Natural killer cell treated with Interleukin-12 subunit alpha and Interleukin-12 subunit beta and Interleukin-15 and Interleukin-18, amount 100 ng/mL, for 72 hours (primary cell): Measurements from ENCODE around the gene ZFP36. TPM values are rescaled to one million over a fixed set of nuclear protein-coding genes. Genes with fewer than 3 reads are reported as not detected.
A peak's percentile ranks its signal among the peaks of the same experiment; 100 is the strongest.

ENCODE experiments used
- ATAC-seq, 2 donors: fragments of 150-1000 bp; cut with Tn5 transposase in 1 of 2; sonication (Bioruptor Pico), chemical (Tn5 transposase) in 1 of 2; 2 replicates each; pipeline ENCODE4 v1.10.0; 2021
- DNase-seq: peaks from one replicate; pipeline ENCODE4 v3.0.0; 2022; ENCODE audit warnings: low spot score
- H3K27ac Mint-ChIP-seq, 2 donors: 1 replicate in 1 of 2; 2 replicates in 1 of 2; pipeline ENCODE4 v1.8.0; 2022; ENCODE audit warnings: mixed read lengths in 2 of 2, mild to moderate bottlenecking in 1 of 2, moderate library complexity in 1 of 2
- H3K27me3 Mint-ChIP-seq, 2 donors: 1 replicate in 1 of 2; 2 replicates in 1 of 2; pipeline ENCODE4 v1.8.0; 2022; ENCODE audit warnings: mixed read lengths in 2 of 2
- H3K36me3 Mint-ChIP-seq: one replicate; pipeline ENCODE4 v1.8.0; 2022; ENCODE audit warnings: mixed read lengths
- H3K4me1 Mint-ChIP-seq, 2 donors: 1 replicate in 1 of 2; 2 replicates in 1 of 2; pipeline ENCODE4 v1.8.0; 2022; ENCODE audit warnings: low read depth in 2 of 2, mixed read lengths in 2 of 2, mild to moderate bottlenecking in 1 of 2
- H3K4me3 Mint-ChIP-seq: one replicate; pipeline ENCODE4 v1.8.0; 2022; ENCODE audit warnings: mixed read lengths
- H3K9me3 Mint-ChIP-seq: 2 replicates; pipeline ENCODE4 v1.8.0; 2022; ENCODE audit warnings: mixed read lengths
- total RNA-seq, 2 donors: library from RNA; stranded (reverse); gene quantifications; one replicate each; pipeline ENCODE4 v1.2.3, GENCODE V29; 2022

Gene ZFP36
- total RNA-seq, 2 donors from 2014 or later: 11.2 to 27.8 TPM

DNA sequence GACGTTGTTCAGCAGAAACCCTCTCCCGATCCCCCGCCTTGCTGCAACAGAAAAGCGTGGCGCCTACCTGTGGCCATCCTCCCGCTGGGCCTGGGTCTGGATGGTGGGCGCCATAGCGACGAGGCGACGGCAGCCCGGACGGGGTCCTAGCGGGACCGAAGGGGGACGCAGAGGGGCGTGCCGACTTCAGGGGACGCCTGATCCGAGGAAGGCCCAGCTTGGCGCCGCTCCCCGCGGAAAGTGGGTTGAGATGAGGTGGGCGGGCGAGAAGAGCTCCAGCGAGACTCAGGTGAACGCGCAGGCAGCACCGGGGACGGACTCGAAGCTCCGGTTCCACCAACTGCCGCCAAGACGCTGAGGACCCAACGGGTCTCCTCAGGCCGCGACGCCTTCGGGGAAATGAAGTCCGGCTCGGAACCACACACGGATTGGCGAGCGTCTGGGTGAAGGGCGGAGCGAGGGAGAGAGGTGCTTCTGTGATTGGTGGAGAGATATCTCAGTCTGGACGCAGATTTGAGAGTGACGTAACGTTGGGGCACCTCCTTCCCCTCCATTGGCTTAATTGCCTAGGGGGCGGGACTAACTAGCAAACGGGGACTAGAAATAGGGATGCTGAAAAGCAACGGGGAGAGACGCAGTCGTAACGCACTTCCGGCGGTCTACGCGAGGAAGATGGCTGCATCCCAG lies 15.8 kb upstream of the ZFP36 start, which contains the start of the genes MED29 and PAF1:
Gene MED29, plus strand, starts transcription at position 628 of the 687 bp plus-strand sequence. Its CDS starts 45 bp downstream, at position 673.
Gene PAF1, minus strand, starts transcription at position 356 of the 687 bp plus-strand sequence. Its CDS starts 242 bp downstream, at position 114.
- ATAC-seq: peak; percentile 98 to 99
- no peaks in the 10 kb centered on the region for H3K9me3 Mint-ChIP-seq
- no peaks in the 10 kb centered on the region for H3K27me3 Mint-ChIP-seq
- DNase-seq: peak; percentile 97
- peak within 1 kb of the TSS; percentile 99 for H3K4me3 Mint-ChIP-seq
- H3K36me3 Mint-ChIP-seq: peaks cover 17% of the 10 kb centered on the region
- H3K4me1 Mint-ChIP-seq: peaks cover 27 to 46% of the 10 kb centered on the region in 2 donors
- peak within 1 kb of the TSS; percentile 93 to 97 for H3K27ac Mint-ChIP-seq

DNA sequence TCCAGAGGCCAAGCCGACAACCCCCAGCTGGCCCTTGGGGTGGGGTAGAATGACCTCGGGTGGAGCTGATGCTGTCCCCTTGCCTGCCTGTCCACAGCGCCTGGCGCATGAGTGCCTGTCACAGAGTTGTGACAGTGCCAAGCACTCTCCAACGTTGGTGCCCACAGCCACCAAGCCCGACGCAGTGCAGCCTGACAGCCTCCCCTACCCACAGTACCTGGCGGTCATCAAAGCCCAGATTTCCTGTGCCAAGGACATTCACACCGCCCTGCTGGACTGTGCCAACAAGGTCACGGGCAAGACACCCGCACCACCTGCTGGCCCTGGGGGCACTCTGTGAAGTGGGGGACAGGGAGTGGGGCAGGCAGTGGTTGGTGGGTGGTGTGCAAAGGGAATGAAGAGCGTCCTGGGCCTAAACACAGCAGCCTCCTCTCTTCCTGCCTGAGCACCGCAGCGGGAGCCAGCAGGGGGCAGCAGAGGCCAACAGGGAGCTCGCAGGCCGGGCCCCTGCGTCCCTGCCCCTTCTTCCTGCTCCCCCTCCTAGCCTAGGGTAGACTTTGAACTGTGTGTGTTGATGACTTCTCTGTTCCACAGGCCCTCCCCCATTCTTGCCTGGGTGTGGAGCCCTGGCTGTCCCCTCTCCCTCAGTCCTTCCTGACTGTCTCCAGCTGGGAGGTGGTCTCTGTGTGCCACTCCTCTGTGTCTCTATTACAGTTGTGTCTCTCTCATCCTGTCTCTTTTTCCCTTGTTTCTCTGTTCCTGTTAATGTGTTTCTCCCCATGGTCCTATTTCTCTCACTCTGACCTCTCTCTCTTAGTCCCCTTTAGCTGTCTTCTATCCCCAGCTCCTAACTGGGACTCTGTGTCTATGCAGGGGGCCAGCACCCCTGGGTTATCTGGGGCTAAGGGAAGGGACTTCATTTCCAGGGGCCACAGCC lies 9.0 kb upstream of the ZFP36 start:
- DNase-seq: peak; percentile 82
- peaks cover 5% of the 10 kb centered on the region for H3K36me3 Mint-ChIP-seq
- ATAC-seq: peak; percentile 74
- H3K9me3 Mint-ChIP-seq: no peaks in the 10 kb centered on the region
- no peaks in the 10 kb centered on the region for H3K27me3 Mint-ChIP-seq
- peaks cover 45 to 48% of the 10 kb centered on the region in 2 donors for H3K4me1 Mint-ChIP-seq
- H3K4me3 Mint-ChIP-seq: peak overlapping the region; percentile 80
- peak overlapping the region; percentile 87 to 90 for H3K27ac Mint-ChIP-seq

DNA sequence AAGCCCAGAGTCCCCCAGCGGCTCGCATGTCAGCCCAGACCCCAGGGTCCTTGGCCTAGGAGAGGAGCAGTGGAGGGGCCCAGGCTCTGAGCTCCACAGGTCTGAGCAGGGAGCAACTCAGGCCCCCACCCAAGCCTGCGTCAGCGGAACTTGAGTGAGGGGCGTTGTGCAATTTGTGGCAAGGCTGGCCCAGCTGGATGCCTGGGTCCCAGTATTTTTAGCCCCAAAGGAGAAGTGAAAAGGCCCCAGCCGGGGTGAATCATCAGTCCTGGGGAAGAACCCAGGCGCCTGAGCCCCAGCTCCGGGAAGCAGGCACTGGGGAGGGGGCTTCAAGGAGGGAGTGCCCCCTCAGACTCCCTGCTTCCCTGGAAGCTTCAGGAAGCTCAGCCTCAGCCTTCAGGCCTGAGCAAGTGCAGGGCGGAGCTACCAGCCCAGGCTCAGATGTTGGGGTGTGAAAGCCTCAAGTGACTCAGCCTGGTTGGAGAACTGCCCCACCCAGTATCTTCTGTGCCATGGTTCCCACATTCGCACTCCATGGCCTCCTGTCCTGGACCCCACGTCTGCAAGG lies 8.3 kb upstream of the ZFP36 start:
- Mint-ChIP-seq H3K4me3 (peak overlapping the region; percentile 80), H3K36me3 (peaks cover 5% of the 10 kb centered on the region), H3K27me3 (no peaks in the 10 kb centered on the region), H3K27ac (peak overlapping the region; percentile 87 to 90), H3K9me3 (no peaks in the 10 kb centered on the region), H3K4me1 (peaks cover 49 to 50% of the 10 kb centered on the region in 2 donors)
- ATAC-seq (peak in 1 of 2 donors; percentile 46), DNase-seq (no peak)

DNA sequence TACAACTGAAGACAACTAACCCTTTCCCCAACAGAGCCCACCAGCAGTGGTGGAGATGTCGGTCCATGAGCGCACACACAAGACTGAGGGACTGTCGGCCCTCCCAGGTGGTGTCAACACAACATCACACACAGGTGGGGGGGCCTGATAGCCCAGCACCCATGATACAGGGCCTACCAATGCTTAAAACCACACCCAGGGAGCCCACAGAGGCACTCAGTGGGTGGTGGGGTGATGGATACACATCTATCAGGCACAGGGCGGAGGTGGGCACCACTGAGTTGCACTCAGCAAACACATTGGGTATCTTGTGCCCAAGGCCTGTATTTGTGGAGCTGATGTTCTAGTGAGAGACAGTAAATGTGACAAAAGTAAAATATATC lies 7.0 kb upstream of the ZFP36 start:
- ATAC-seq: no peak
- peaks cover 48 to 49% of the 10 kb centered on the region in 2 donors for H3K4me1 Mint-ChIP-seq
- no peaks in the 10 kb centered on the region for H3K27me3 Mint-ChIP-seq
- peak overlapping the region; percentile 54 to 90 for H3K27ac Mint-ChIP-seq
- no peaks in the 10 kb centered on the region for H3K9me3 Mint-ChIP-seq
- no peak for DNase-seq
- peaks cover 5% of the 10 kb centered on the region for H3K36me3 Mint-ChIP-seq
- peak overlapping the region; percentile 46 for H3K4me3 Mint-ChIP-seq

DNA sequence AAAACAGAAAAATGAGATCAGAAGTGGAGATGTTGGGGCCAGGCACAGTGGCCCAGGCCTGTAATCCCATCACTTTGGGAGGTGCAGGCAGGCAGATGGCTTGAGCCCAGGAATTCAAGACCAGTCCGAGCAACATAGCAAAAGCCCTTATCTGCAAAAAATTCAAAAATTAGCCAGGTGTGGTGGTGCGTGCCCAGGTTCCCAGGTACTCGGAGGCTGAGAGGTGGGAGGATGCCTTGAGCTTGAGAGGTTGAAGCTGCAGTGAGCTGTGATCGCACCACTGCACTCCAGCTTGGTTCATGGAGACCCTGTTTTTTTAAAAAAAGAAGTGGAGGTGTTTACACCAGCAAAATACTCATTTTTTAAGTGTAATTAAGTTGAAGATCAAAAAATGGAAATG lies 6.6 kb upstream of the ZFP36 start:
- H3K27me3 Mint-ChIP-seq: no peaks in the 10 kb centered on the region
- no peaks in the 10 kb centered on the region for H3K9me3 Mint-ChIP-seq
- H3K4me1 Mint-ChIP-seq: peaks cover 48 to 49% of the 10 kb centered on the region in 2 donors
- DNase-seq: no peak
- peaks cover 3% of the 10 kb centered on the region for H3K36me3 Mint-ChIP-seq
- no peak for ATAC-seq
- H3K4me3 Mint-ChIP-seq: peak overlapping the region; percentile 46
- peak overlapping the region; percentile 54 to 90 for H3K27ac Mint-ChIP-seq

DNA sequence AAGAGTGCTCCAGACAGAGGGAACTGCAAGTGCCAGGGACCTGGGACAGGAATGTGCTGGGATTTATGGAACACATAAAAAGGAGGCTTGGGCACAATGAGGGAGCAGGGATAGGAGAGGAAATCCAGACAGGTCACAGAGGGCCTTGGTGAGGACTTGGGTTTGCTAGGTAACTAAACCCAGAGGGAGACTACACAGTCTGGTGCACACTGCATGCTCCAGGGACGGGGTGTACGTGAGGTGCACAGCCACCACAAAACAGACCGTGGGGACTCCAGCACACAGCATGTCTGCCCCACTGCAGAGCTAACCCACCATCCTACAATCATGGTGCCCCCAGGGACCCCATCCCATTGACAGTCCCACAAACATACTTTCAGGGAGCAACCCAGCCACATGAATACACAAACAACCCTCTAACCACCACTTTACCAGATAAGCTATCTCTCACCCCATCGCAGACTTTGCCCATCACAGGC lies 5.5 kb upstream of the ZFP36 start:
- DNase-seq: no peak
- Mint-ChIP-seq H3K9me3 (no peaks in the 10 kb centered on the region), H3K4me3 (peak overlapping the region; percentile 56), H3K36me3 (no peaks in the 10 kb centered on the region), H3K4me1 (peaks cover 44 to 51% of the 10 kb centered on the region in 2 donors), H3K27ac (peak overlapping the region; percentile 59 to 97), H3K27me3 (no peaks in the 10 kb centered on the region)
- no peak for ATAC-seq

DNA sequence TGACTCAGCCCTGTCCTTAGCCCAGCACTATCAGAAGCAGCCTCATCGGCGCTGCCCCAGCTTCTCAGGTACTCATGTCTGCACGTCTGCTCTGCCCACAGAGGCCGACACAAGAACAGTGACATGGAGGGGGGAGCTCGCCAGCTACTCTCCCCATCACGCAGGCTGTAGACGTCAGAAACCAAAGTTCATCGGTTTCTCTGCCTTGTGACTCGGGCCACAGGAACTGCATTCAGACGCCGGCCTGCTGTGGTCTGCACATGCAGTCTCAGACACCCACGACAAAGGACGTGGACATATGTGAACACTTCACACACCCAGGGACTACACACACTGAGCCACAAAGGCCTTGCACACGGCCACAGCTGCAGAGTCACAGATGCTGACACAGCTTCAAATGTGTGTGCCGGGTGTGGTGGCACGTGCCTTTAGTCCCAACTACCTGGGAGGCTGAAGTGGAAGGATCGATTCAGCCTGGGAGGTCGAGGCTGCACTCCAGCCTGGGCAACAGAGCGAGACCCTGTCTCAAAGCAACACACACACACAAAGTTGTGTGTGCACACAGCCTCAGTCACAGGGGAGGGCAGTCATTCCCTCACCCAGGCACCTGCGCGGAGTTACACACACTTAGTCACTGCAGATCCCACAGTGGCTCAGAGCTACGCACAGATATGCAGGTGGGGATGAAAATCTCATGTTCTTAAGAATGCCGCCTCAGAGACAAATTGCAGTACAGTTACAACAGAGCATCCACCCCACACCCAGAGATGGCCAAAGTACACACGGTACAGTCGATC lies 4.9 kb upstream of the ZFP36 start:
- ATAC-seq (peak; percentile 22 to 61), DNase-seq (no peak)
- no peaks in the 10 kb centered on the region for H3K9me3 Mint-ChIP-seq
- peak overlapping the region; percentile 59 to 97 for H3K27ac Mint-ChIP-seq
- H3K4me3 Mint-ChIP-seq: peak overlapping the region; percentile 56
- H3K4me1 Mint-ChIP-seq: peaks cover 49 to 55% of the 10 kb centered on the region in 2 donors
- H3K36me3 Mint-ChIP-seq: no peaks in the 10 kb centered on the region
- H3K27me3 Mint-ChIP-seq: no peaks in the 10 kb centered on the region

DNA sequence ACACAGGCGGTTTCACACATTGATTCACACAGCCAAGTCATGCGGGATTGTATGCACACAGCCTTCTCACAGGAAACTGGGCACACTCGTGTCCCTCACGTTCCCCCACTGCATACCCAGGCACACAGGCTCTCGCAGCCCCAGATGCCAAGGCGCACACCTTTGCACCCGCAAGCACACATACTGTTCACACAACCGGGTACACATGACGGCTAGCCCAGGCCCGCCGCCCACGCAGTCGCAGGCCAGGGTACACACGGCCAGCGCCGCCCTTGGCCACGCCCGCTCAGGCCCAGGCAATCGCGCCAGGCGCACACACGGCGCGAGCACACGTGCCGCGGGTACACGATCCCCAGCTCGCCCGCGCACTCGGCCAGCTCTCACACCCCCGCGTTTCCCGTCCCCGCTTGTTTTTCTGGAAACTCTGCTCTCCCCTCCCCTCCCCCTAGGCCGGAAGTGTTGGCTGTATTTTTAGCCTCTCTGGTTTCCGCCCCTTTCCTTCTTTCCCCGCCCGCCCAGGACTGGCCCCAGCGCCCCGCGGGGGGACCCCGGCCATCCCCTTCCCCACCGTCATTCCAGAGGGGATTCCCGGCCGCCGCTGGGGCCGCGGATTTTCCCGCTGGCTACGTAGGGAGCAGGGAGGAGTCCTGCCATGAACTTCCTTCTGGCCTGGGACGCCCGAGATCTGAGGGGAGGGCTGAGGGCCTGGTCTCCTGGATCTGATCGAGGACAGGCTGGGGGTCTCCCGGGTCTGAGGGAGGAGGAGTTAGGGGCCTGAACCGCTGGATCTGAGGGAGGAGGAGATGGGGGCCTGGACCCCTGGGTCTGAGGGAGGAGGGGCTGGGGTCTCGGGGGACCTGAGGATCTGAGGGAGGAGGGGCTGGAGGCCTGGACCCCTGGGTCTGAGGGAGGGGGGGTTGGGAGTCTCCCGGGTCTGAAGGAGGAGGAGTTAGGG lies 4.0 kb upstream of the ZFP36 start:
- no peaks in the 10 kb centered on the region for H3K9me3 Mint-ChIP-seq
- no peaks in the 10 kb centered on the region for H3K36me3 Mint-ChIP-seq
- H3K4me3 Mint-ChIP-seq: peak overlapping the region; percentile 56
- peaks cover 51 to 53% of the 10 kb centered on the region in 2 donors for H3K4me1 Mint-ChIP-seq
- ATAC-seq (peak; percentile 61 to 74), DNase-seq (peak; percentile 93)
- peak overlapping the region; percentile 59 to 97 for H3K27ac Mint-ChIP-seq
- H3K27me3 Mint-ChIP-seq: no peaks in the 10 kb centered on the region

DNA sequence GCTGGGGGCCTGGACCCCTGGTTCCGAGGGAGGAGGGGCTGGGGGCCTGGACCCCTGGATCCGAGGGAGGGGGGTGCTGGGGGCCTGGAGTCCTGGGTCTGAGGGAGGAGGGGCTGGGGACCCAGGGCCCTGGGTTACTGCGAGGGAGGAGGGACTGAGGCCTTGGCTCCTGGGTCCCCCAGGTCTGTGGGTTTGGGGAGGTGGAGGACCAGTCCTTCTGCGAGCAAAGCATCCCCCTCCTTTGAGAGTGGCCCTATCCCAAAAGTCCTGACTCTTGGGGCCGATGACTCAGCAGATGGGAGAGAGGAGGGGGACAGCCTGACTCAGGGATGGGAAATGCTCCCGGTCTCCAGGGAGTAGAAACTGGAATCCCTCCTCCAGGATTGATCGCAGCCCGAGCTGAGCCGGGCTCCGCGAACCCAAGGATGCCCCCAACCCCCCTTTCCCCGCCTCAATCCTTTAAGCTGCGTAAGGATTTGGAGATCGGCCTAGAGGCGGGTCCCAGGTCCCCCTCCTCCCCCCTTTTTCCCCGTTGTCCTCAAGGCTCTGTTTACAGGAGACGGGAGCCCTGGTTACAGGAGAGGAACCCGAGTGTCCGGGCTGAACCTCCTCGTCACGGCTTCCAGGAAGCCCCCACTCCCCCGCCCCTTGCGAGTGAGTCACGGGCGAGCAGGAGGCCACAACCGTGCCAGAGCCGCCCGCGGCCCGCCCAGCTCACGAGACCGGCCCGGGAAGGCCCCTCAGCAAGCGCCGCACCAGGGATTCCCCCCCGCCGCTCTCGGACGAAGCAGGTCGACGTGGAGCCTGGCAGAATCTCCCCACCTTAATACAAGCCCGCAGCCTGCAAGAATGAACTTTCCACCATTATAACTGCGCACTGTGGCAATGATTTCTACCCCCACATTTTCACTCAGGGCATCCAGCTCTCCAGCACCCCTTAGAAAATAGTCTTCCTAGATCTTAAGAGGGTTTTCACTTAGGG lies 3.0 kb upstream of the ZFP36 start:
- H3K36me3 Mint-ChIP-seq: peaks cover 2% of the 10 kb centered on the region
- DNase-seq: peak; percentile 95
- H3K4me3 Mint-ChIP-seq: peak overlapping the region; percentile 56
- peaks cover 54 to 56% of the 10 kb centered on the region in 2 donors for H3K4me1 Mint-ChIP-seq
- peak; percentile 55 to 59 for ATAC-seq
- peak overlapping the region; percentile 59 to 97 for H3K27ac Mint-ChIP-seq
- no peaks in the 10 kb centered on the region for H3K9me3 Mint-ChIP-seq
- H3K27me3 Mint-ChIP-seq: no peaks in the 10 kb centered on the region

DNA sequence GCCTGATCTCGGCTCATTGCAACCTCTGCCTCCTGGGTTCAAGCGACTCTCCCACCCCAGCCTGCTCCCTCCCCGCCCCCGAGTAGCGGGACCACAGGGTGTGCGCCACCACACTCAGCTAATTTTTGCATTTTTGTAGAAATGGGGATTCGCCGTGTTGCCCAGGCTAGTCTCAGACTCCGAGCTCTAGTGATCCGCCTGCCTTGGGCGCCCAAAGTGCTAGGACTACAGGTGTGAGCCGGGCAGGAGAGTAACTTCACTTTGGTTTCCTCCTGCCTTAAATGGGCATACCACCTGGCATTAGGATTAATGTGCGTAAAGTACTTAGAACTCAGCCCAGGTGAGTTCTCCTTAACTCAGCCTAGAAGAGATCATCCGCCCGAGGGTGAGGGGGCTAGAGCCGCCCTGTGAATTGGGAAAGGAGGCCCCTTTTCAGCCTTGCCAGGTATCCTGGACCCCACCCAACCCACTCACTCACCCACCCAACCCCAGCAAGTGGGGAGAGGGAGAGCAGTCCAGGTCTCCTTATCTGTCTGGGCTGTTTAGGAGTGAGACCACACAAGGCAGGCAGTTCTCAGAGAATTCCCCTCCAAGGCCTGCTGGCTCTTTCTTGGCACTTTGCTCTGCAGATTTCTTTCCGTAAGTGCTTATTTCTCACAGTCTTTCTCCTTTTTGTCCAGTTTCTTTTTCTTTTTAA lies 1.2 kb upstream of the ZFP36 start:
- ATAC-seq: no peak
- Mint-ChIP-seq H3K9me3 (no peaks in the 10 kb centered on the region), H3K36me3 (peaks cover 6% of the 10 kb centered on the region), H3K27me3 (no peaks in the 10 kb centered on the region), H3K4me3 (peak overlapping the region; percentile 6), H3K27ac (peak overlapping the region in 1 of 2 donors; percentile 23), H3K4me1 (peaks cover 50 to 55% of the 10 kb centered on the region in 2 donors)
- DNase-seq: no peak
